GM18498 (cell line): ENCODE results near the gene EXOC1L.

Experiments
- ATAC-seq: cut with Tn5 transposase; IDR thresholded peaks from one replicate; pipeline ENCODE4 v1.9.1; 2021; ENCODE audit warnings: mild to moderate bottlenecking, moderate library complexity; ENCODE audit not compliant: unreplicated experiment

The EXOC1L gene

DNA sequence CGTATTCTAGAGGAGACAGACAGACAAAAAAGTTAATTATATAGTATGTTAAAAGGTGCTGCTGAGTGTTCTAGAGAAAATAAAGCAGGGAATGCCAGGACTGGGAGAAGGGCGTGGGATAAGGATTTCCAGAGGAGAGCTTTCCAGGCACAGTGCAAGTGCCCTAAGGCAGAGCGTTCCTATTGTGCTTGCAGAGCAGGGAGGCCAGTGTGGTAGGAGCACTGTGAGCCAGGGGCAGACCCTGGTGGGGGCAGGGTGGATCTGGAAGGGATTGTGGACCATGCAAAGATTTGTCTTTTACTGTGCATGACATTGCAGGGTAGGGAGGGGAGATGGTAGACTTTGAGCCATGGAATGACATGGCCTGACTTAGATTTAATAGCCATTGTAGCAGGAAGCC, 59.6 kb downstream of the EXOC1L start:
- no peak for ATAC-seq

DNA sequence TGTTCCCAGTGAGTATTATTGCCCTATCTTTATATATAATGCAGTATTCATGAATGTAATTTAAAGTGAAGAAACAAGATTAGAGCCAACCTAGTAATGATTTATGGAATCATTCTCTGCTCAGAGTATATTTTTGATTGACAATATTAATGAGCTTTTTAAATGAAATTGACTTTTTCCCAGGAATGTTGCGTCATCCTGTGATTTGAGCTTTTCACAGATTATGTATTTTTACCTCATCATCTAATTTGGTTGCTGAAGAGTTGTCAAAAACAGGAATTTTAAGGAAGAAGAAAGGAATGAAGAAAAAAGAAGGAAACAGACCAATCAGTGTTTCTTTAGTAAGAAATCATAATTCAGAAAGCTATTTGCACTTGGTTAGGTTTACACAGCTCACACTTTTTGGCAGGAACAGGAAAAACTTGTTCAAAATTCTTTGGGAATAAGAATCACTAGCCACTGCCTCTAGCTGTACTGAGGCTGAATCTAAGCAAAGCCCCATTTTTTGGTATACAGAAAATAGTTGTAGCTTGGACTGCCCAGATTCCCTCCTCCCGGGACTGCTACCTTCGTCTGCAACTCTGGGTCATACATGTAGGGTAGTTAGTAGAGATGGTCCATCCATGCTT, 61.2 kb downstream of the EXOC1L start:
- ATAC-seq: no peak

DNA sequence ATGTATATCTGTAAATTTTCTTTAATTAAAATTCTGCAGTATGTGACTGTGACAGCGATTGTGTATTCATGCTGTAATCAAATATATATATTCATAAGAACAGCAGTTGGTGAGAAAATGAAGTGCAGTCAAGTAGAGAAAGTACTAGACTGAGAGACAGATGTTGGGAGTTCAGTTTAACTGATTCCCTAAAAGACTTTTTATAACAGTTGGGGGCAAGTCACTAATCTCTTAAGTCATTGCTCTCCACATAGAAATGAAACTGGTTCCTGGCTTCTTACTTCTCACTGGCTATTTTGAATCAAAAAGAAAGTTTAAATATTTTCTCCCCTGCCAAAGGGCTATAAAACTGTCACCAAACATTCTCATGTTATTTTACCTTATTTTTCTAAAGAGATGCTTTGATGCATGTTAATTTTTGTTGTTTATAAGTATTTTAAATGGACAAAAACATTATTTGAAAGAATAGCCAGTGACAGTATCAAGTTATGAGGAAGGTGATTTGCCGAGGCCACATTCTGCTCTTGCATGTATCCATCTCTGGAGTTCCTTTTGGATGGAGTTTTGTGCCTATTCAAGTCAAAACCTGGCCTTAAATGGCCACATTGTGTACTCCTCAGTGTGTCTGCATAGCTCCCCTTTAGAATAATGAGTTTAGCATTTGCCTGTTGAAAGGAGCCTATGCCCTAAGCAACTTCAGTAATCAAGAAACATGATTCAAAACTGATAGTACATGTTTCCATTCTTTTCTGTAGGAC, 64.7 kb downstream of the EXOC1L start:
- ATAC-seq: no peak

DNA sequence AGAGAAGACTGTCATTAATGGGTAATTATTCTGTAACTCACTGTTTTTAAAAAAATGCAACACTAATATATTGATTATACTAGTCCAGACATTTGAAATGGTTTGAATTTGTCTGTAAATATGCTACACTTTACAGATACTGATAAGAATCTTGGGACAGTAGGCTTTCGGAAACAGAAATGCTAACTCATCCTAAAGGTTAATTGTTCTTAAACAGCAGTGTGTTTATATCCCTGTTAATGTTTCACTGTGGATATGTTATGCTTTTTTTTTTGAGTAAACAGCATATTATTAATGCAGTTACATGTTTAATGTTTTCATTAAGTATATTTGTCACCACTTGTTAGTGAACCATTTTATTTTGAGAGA, 65.2 kb downstream of the EXOC1L start:
- no peak for ATAC-seq
